ENCODE data around the gene SF3B1. TPM values are rescaled to one million over a fixed set of nuclear protein-coding genes. Genes with fewer than 3 reads are reported as not detected.
"Not testable (repeated sequence)": the region's sequence is repeated elsewhere in the genome, so short reads cannot be mapped to it uniquely, and the experiment has no call there.

Gene SF3B1
- total RNA-seq, 1 donor from 2014 or later = 141 TPM

DNA sequence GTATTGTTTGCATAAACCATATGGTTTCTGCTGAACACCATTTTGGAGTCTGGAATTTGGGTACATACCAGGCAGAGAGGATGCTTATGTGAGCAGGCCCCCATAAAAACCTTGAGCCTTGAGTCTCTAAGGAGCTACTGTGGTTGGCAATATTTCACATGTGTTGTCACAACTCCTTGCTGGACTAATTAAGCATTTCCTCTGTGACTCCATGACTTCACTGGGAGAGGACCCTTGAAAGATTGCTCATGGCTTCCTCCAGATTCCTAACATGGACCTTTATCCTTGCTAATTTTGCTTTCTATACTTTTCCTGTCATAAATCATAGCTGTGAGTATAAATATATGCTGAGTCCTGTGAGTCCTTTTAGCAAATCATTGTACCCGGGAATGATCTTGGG is 10.9 kb upstream of the SF3B1 start:
- DNase-seq (ENCODE audit: low read depth) (no peak), FAIRE-seq (no peak)
- Histone ChIP-seq H3K27me3 (ENCODE audit: control insufficient read depth, insufficient read depth, low read length) (no peaks in the 10 kb centered on the region), H3K36me3 (ENCODE audit: control insufficient read depth, insufficient read depth, low read length) (no peaks in the 10 kb centered on the region), H3K4me3 (ENCODE audit: low read depth, low read length) (no peak overlapping the region)
- TF ChIP-seq, protein P1, sequence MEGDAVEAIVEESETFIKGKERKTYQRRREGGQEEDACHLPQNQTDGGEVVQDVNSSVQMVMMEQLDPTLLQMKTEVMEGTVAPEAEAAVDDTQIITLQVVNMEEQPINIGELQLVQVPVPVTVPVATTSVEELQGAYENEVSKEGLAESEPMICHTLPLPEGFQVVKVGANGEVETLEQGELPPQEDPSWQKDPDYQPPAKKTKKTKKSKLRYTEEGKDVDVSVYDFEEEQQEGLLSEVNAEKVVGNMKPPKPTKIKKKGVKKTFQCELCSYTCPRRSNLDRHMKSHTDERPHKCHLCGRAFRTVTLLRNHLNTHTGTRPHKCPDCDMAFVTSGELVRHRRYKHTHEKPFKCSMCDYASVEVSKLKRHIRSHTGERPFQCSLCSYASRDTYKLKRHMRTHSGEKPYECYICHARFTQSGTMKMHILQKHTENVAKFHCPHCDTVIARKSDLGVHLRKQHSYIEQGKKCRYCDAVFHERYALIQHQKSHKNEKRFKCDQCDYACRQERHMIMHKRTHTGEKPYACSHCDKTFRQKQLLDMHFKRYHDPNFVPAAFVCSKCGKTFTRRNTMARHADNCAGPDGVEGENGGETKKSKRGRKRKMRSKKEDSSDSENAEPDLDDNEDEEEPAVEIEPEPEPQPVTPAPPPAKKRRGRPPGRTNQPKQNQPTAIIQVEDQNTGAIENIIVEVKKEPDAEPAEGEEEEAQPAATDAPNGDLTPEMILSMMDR (IDR thresholded peaks at IDR 0.05; ENCODE audit: insufficient read depth, low read length, severe bottlenecking) = no peak

DNA sequence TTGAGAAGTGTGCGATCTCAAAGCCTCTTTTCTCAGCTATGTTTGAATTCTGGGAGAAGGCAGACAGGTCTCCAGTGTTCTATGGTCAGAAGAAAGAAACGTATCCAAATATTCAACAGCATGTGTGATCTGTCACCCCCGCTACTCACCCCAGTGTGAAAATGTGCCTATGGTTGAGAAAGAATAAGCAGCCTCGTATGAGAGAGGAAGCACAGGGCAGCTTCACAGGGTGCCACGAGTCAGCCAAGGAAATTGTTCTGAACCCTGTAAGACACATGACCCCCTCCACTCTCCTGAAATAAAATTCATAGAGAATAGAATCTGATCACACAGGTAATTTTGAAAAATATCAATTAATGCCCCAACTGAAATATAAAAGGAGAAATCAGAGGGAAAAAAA is 8.0 kb upstream of the SF3B1 start:
- FAIRE-seq (no peak), DNase-seq (ENCODE audit: low read depth) (no peak)
- TF ChIP-seq, protein P1 (IDR thresholded peaks at IDR 0.05; ENCODE audit: insufficient read depth, low read length, severe bottlenecking) = no peak
- Histone ChIP-seq H3K27me3 (ENCODE audit: control insufficient read depth, insufficient read depth, low read length) (no peaks in the 10 kb centered on the region), H3K36me3 (ENCODE audit: control insufficient read depth, insufficient read depth, low read length) (no peaks in the 10 kb centered on the region), H3K4me3 (ENCODE audit: low read depth, low read length) (no peak overlapping the region)

DNA sequence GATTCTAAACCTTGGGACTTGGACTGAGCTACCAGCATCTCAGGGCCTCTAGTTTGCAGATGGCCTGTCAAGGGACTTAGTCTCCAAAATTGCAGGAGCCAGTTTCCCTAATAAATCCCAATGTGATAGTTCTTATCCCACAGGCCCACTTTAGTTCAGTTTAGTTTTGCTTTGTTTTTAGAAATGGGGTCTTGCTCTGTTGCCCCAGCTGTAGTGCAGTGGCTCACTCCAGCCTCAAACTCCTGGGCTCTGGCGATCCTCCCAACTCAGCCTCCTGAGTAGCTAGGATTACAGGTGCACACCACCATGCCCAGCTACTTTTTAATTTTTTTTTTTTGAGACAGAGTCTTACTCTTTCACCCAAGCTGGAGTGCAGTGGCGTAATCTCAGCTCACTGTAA is 2.6 kb upstream of the SF3B1 start:
- FAIRE-seq (no peak), DNase-seq (ENCODE audit: low read depth) (no peak)
- no peaks in the 10 kb centered on the region for H3K36me3 ChIP-seq (ENCODE audit: control insufficient read depth, insufficient read depth, low read length)
- no peaks in the 10 kb centered on the region for H3K27me3 ChIP-seq (ENCODE audit: control insufficient read depth, insufficient read depth, low read length)
- TF ChIP-seq, protein P1 (IDR thresholded peaks at IDR 0.05; ENCODE audit: insufficient read depth, low read length, severe bottlenecking) = no peak
- H3K4me3 ChIP-seq (ENCODE audit: low read depth, low read length) = no peak overlapping the region

DNA sequence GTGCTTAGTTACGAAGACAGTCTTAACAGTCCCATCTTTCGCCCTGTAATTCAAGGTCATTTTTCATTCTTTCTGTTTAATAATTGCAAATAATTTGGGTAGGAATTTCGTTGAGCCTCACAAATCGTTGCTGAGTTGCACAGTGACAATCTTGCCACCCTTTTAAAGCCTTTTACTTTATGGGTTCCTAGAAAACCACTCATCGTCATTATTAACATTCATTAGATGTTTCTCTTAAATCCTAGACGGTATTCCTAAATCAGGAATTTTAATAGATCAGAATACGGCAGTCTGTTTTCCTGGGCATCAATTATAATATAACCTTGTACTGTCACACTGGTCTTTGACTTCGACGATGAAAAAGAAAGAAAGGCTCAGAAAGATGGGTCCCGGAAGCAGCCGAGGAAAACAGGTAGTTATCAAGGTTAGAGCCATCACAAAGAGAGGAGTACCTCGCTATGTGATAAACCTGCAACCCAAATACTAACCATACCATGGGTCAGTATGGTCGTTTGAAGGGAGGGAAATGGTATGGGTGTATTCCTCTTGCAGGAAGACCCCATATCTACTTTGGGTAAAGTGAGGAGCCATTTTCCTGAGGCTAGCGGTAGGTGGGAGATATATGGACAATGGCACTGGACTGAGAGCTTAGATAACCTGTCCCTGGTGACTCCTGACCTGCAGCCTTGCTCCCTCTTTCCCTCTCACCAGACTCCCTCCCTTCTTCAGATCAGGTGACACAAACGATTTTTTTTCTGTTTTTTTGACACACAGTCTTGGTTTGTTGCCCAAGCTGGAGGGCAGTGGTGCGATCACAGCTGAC is 981 bp upstream of the SF3B1 start:
- DNase-seq (ENCODE audit: low read depth) (no peak), FAIRE-seq (no peak)
- peak overlapping the region; percentile 77 for H3K4me3 ChIP-seq (ENCODE audit: low read depth, low read length)
- no peaks in the 10 kb centered on the region for H3K36me3 ChIP-seq (ENCODE audit: control insufficient read depth, insufficient read depth, low read length)
- H3K27me3 ChIP-seq (ENCODE audit: control insufficient read depth, insufficient read depth, low read length) = no peaks in the 10 kb centered on the region
- TF ChIP-seq, protein P1 (IDR thresholded peaks at IDR 0.05; ENCODE audit: insufficient read depth, low read length, severe bottlenecking) = no peak

DNA sequence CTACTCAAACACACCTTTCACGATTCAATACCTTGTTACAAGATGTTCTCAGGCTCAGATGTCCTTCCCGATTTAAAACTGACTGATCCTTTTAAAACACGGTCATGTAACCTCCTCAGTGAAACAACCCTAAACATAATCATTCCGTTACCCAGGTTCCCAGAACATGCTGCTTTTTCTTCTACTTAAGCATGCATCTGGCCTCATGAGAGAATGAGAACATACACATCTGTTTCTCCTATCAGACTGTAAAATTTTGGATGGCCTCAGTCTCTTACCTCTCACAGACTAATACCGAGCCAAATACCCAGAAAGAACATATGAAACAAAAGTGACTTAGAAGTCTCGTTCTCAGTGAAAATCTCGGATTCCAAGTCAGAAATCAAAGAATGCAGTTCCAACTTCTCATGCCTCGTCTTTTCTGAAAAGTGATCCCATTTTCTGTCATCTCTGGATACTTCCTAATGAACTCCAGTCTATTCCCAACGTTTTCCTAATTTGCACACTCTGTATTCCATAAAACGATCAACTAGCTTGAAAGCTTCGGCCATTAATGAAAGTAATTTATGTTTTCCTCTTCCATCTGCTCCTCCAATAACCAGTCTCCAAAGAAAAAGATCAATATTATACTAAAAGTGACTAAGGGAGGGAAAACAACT is 919 bp downstream of the SF3B1 start:
- Histone ChIP-seq H3K36me3 (ENCODE audit: control insufficient read depth, insufficient read depth, low read length) (no peaks in the 10 kb centered on the region), H3K27me3 (ENCODE audit: control insufficient read depth, insufficient read depth, low read length) (no peaks in the 10 kb centered on the region), H3K4me3 (ENCODE audit: low read depth, low read length) (peak overlapping the region; percentile 77)
- FAIRE-seq (no peak), DNase-seq (ENCODE audit: low read depth) (peak; percentile 10)
- TF ChIP-seq, protein P1 (IDR thresholded peaks at IDR 0.05; ENCODE audit: insufficient read depth, low read length, severe bottlenecking) = no peak

DNA sequence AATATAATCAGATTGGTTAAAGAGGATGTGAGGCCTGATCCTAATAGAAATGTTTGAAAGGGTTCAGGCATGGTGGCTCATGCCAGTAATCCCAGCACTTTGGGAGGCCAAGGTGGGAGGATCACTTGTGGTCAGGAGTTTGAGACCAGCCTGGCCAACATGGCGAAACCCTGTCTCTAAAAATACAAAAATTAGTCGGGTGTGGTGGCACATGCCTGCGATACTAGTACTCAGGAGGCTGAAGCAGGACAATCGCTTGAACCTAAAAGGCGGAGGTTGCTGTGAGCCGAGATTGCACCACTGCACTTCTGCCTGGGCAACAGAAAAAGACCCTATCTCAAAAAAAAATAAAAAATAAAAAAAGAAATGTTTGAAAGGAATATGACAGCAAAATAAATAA is 2.3 kb downstream of the SF3B1 start:
- DNase-seq (ENCODE audit: low read depth); H3K27me3 ChIP-seq (ENCODE audit: control insufficient read depth, insufficient read depth, low read length); H3K36me3 ChIP-seq (ENCODE audit: control insufficient read depth, insufficient read depth, low read length); FAIRE-seq; H3K4me3 ChIP-seq (ENCODE audit: low read depth, low read length): not testable (repeated sequence)

Data from bronchial epithelial cell (primary cell).